Globus pallidus (tissue), 1 donor: ENCODE measurements around the gene STAM.
"Not testable (repeated sequence)": the region's sequence is repeated elsewhere in the genome, so short reads cannot be mapped to it uniquely, and the experiment has no call there.

ENCODE experiments used
- DNase-seq: peaks from one replicate; pipeline ENCODE4 v3.0.0-alpha.2; 2015; ENCODE audit warnings: low spot score

The STAM gene

DNA sequence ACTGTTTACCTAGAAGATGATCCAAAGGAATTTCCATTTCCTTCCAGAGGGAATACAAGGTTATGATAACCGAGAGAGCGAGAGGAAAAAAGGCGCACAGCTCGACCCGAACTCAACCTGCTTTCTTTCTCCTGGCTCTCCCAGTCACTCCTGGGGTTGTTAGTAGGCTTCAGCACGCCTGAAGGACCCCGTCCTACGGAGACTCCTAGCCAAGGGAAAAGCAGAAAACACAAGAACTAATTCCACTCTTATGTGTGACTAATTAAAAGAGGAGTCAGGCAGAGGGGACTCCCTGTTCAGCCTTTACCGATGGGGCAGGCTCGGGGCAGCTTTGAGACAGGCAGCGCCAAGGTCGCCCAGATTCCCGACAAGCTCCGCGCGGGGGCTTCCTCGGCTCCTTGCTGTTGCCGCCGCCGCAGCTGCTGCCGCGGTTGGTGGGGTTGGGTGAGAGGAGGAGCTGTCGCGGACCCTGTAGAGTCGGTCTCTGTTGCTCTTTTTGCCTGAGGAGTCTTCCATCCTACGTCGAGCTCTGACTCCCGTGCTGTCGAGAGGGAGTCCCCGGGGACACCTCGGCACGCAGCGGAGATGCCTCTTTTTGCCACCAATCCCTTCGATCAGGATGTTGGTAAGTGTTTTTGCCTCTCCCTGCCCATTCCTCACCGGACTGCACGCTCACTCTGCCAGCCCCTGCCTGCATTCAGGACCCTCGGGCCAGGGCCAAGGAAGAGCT lies at the start of gene STAM:
Gene STAM (plus strand): TSS at position 397 of the 730 bp plus-strand sequence. CDS start 189 bp downstream, at position 586.
- DNase-seq, result peak; percentile 86

DNA sequence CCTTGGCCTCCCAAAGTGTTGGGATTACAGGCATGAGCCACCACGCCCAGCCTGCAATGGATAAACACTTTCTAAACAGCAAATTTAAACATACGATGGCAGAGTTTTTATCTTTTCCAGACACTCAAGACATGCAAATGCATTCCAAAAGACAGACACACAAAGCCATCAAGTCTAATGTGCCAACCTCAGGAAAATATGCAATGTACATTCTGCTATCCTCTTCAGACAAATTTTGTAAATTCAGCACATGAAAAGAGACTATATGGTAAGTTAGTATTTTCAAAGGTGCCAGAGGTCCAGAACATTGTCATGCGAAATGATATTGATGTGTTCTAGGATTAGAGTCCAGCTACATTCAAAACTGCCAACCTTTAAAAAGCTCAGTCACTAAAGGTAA lies 46.6 kb upstream of the STAM start:
- DNase-seq, result no peak

DNA sequence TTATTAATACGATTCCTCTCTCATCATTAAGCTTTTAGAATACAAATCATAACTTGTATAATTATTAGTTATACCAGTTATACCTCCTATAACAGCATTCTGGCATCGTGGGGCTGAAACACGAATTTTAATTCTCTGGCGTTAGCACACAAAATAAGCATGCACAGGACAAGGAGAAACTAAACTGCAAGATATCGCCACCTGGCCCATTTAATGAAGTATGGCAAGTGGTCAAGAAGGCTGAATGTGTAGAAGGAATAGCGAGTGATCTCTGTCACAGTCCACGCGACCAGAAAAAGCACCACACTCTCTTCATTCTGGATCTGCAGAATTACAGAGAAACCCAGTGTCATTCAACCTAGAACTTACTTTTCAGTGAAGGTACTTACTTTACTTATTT lies 44.9 kb upstream of the STAM start:
- DNase-seq, result no peak

DNA sequence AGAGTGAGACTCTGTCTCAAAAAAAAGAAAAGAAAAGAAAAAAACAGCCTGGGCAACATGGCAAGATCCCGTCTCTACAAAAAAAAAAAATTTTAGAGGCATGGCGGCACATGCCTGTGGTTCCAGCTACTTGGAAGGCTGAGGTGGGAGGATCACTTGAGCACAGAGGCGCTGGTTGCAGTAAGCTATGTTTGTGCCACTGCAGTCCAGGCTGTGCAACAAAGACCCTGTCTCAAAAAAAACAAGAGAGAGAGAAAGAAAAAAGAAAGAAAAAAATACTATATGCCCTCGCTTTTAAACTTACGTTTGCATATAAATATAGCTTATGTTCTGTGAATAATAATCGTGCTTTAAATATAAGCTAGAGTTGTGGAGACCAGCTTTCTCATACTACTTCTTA lies 38.0 kb upstream of the STAM start:
- no peak for DNase-seq

DNA sequence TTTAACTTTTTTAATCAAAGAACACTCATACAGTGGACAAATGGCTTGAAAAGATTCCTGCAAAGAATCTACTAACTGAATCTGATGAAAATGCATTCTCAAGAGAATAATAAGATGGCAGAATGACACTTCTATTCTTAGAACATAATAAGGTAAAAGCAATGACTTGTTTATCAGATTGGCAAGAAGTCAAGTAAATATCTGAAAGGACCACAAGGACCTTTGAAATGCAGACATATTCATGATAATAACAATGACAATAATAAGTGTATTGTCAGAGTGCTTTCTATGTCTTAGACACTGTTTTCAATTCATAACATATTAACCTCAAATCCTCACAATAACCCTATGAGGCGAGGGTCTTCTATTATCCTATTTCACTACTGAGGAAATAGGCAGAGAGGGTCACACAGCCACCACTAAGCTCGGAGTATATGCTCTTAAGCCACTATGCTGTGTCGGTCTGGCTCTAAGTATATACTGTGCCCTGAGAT lies 37.4 kb upstream of the STAM start:
- DNase-seq, result no peak

DNA sequence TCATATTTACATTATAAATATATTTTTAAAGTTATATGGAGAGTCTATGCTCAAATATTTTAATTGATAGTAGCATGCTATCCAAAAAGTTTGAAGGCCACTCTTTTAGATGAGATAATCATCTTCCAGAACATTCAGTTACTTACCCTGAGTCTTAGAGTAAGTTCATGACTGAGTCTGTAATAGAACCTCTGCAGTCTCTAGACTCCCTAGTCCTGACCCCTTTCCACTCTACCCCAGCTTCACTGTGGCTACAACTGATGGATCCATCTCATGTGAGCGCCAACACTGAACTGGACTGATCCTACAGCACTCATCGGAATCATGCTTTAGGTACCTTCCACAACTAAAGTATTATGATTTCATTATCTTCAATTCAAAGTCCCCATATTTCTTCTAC lies 36.9 kb upstream of the STAM start:
- no peak for DNase-seq

DNA sequence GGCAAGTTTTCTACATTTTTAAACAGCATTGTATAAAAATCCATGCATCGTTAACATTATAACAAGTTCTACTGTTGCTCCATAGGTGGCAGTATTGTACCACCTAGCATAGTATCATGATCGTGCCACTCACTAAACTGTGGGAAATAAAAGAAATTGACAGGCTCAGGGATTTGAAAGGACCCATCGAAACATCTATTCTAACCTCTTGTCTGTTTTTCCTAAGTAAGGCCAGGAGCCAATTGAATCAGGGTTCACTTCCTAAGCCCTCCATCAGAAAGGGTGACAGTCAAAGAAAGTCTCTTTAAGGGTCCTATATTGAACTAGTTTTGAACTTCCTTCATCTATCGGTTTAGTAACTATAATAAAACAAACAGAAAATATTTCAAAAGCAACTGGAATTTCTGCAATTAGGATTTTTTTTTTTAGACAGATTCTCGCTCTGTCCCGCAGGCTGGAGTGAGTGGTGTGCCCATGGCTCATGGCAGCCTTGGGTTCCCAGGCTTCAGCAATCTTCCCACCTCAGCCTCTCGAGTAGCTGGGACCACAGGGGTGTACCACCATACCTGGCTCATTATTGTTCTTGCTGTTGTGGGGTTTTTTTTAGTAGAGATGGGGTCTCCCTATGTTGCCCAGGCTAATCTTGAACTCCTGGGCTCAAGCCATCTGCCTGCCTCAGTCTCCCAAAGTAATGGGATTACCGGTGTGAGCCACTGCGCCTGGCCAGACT lies 36.2 kb upstream of the STAM start:
- DNase-seq, result peak; percentile 63

DNA sequence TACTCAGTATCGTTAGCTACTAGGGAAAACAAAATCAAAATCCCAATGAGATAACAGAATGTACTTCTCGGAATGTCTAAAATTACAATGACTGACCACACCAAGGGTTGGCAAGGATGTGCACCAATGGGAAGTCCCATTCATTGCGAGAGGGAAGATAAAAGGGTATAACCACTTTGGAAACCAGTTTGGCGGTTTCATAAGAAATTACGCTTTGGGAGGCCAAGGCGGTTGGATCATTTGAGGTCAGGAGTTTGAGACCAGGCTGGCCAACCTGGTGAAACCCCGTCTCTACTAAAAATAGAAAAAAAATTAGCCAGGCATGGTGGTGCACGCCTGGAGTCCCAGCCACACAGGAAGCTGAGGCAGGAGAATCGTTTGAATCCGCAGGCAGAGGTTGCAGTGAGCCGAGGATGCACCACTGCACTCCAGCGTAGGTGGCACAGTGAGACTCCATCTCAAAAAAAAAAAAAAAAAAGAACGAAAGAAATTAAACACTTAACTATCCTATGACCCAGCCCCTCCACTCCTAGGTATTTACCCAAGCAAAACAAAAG lies 34.4 kb upstream of the STAM start:
- DNase-seq, result no peak

DNA sequence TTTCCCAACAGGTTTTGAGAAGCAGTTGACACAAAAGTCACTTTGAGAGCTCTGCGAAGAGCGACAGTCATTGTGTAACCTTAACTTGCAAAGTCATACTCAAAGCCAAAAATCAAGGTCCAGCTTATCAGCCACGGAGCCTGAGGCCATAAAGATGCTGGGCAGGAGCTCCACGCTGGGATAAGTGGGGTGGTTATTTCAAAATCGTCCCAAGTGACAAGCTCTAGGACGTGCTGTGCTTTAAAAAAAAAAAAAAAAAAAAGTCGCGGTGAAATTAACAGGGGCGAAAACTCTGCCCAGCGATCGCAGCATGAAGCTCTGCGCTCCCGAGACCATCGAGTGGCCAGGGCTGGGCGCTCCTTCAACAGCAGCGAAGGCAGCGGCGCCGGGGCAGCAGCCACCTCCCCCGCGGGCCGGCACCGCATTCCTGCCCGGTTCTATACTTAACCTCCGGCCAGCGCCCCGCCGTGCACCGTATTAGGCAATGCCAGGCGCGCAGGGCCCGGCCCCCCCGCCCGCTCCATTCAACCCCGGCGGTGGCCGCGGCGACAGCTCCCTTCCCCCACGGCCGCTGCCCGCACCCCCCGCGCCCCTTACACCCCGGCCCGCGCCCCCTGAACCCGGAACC lies 27.4 kb upstream of the STAM start:
- DNase-seq, result peak; percentile 40

DNA sequence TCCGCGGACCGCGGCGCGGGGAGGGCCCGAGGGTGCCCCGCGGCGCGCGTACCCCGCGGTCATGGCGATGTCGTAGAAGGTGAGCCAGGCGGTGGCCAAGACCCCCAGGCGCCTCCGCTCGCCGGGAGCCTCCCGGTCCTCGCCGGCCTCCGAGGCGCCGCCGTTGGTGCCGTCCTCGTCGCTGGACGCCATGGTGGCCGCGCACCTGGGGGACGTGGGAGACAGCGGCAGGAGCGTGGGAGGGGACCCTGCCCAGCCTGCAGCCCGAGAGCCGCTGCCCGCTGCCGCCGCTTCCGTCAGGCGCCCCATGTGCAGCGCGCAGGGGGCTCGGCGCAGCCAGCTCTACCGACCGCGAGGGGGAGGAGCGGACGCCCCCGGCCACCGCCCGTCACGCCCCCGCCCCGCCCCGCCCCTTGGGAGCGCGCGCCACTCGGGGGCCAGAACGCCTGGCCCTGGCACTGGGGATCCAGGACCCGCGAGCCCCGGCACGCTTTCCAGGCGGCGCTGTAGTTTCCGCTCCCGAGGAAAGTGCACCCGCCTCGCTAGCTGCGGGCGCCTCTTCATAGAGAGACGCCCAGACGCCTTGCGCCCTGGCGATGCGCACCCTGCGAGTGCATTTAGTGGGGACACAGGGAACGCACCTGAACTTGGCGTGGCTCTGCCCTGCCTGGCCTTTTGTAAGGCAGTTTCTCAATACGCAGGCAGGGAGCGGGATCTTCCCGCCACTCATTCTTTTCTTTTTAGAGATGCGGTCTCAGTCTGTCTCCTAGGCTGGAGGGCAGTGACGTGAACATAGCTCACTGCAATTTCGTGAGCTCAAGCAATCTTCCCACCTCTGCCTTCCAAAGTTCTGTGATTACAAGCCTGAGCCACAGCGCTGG lies 26.7 kb upstream of the STAM start, which contains the start of gene HACD1:
Gene HACD1 (minus strand): TSS at position 344 of the 881 bp plus-strand sequence. CDS start 35 bp downstream, at position 309.
- DNase-seq, result peak; percentile 61

DNA sequence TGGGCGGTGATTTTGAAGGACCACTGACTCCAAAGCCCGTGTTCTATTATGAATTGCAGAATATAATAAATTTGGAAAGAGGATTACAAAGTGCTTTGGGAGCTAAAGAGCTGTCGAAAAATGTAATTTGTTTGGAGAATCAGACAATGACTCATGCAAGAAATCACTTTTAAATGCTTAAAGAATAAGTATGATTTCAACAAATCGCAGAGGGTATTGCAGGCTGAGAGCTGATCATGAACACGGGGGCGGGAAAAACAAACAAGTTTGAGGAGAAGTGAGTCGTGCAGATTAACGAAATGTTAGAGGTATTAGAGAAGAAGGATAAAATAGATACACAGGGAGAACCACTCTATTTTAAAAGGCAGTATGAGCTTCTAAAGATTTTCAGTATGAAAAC lies 21.9 kb upstream of the STAM start:
- DNase-seq, result no peak

DNA sequence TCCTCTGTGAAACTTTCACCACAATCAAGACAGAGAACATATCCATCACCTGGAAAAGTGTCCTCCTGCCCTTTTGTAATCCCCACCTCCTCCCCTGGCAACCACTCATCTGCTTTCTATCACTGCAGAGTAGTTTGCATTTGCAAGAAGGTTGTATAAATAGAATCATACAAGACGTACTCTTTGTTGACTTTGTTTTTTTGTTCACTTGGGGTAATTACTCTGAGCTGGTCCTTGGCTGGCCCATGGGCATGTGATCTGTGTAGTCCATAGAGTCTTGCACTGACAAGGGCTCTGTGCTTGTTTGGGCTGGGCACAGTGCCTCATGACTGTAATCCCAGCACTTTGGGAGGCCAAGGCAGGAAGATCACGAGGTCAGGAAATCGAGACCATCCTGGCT lies 19.0 kb upstream of the STAM start:
- DNase-seq, result no peak

DNA sequence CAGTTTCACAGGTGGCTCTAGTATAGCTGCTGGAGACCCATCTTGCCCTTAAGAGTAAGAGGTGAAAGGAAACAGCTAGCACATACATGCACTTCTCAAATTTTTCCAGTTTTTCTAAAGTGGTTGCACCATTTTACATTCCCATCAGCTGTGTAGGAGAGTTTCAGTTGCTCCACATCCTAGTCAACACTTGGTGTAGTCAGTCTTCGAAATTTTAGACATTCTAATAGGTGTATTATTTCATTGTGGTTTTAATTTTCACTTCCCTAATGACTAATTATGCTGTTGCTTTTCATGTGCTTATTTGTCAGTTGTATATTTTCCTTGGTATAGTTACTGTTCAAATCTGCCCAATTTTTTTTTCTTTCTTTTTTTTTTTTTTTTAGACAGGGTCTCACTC lies 17.3 kb upstream of the STAM start:
- no peak for DNase-seq

DNA sequence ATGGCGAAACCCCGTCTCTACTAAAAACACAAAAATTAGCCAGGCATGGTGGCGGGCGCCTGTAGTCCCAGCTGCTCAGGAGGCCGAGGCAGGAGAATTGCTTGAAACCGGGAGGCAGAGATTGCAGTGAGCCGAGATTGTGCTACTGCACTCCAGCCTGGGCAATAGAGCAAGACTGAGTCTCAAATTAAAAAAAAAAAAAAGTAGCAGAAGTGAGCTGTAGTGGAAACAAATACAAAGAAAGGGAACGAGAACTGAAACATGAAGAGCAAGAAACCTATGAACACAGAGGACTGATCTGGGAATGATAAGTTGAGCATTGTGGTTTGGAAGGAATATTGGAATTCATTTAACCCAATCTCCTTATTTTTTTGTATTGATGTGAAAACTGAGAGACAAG lies 11.4 kb upstream of the STAM start:
- DNase-seq, result not testable (repeated sequence)

DNA sequence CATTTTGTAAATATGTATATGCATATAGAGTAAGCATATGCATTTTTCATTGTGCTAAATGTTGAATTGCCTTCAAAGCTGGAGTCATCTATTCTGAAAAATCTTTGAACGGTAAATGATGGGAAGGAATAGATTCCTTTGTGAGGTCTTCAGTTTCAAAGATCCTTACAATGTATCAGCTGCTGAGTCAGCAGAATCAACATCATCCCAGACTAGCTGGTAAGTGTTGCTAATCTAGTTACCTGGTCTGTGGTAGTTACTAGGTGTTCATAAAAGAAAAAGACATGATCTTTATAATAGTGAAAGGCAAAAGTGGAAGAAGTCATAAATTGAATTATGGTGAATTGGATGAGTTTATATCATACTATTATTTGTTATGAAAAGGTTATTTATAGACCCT lies 10.6 kb upstream of the STAM start:
- DNase-seq, result no peak

DNA sequence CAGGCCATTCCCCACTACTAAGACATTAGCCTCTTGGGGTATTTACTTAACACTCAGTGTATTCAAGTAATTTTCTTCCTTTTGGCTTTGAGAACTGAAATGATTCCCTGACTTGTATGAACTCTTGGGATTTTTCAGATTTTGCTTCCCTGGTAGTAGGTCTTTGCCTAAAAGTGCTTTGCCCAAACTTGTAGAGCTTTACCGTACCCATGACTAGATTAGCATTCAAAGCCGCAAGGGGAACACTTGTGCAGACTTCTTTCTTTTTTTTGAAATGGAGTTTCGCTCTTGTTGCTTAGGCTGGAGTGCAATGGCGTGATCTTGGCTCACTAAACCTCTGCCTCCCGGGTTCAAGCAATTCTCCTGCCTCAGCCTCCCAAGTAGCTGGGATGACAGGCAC lies 6.1 kb upstream of the STAM start:
- DNase-seq, result no peak

DNA sequence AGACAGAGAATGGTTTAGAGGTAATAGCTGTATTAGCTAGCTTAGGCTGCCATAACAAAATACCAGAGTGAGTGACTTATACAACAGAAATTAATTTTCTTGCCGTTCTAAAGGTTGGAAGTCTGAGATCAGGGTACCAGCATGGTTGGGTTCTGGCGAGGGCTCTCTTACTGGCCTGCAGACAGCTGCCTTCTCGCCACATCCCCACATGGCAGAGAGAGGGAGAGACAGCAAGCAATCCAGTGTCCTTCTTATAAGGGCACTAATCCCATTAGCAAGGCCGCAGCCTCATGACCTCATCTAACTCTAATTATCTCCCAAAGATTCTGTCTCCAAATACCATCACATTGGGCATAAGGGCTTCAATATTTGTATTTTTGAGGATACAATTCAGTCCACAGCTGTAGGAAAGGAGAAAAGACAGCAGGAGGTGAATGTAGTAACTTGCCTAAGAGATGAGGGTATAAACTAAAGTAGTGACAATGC lies 3.6 kb upstream of the STAM start:
- no peak for DNase-seq

DNA sequence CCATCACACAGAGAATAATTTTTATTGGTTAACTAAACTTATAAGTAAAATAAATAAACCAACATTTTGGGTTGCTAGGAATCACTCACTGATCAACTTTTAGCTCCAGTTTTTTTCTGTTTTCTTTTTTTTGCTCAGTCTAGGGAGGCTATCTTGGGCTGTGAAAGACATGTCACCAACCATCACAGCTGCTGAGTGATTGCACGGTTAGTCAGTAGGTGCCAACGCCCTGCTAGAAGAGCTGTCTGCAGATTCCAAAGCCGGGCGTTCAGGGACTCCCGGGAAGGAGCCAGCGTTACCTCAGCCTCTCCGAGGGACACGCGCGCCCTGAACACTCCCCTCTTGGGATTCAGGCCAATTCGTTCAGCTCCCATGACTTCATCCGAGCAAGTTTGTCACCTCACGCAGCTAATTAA lies 604 bp upstream of the STAM start:
- DNase-seq, result no peak

DNA sequence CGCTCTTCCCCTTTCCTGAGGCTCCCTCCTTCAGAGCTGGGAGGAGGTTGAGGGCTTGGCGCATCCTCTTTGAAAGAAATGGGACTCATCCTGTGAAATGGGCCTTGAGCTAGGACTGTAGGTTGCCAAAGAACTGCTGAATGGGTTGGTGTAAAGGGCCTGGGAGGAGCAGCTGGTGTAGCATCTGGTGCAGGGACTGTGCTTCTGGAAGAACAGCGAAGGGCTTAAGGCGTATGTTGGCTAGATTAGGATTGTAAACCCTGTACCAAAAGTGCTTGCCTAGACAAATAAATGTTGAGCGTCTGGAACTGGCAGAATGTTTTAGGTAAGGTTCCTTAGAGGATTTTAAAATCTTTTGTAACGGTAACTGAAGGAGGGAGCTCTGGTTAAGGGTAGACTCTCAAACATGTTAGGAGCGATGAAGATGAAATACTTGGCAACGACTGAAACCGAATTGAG lies 563 bp downstream of the STAM start:
- DNase-seq, result no peak

DNA sequence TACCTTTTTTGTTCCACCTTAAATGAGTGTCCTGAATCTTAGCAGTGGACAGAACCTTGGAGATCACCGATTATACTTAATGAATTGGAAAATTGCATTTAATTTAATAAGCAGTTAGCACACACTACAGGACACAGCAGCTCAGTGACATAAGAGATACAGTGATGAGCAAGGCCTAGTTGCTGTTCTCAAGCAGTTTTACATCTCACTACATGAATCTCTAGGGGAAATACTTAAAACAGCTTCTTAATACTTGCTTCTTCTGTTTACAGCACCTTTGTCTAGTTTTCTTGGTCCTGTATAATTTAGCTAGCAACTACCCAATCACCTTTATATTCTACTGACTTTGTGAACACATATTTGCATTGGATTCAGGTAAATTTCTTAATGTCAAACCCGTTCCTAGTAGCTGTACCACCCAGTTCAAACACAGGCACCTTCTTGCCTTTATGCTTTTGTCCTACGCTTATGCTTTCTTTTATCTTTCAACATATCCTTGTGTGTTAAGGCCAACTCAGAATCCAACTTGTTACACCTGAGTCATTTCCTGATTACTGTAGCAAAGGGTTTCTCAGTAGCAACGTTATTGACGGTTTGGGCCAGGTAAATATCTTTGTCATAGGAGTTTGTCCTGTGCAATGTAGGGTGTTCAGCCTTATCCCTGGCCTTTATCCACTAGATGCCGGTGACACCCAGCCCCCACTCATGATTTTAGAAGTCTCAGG lies 1.8 kb downstream of the STAM start:
- DNase-seq, result no peak

DNA sequence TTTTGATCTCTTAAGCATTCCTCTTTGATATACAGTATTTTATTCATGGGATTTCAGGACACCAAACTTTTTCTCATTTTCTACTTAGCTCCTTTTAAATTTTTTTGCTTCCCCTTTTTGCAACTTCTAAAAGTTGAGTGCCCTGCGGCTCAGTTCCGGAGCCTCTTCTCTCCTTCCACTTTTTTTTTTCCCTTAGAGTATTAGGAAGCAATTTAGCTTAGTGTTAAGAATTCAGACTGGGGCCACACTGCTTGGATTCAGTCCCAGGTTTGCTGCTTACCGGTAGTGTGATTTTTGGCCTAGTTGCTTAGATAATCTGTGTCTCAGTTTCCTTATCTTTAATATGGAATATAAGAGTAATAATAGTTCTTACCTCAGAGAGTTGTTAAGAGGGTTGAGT lies 3.4 kb downstream of the STAM start:
- no peak for DNase-seq
